ENCODE results near the gene PHF21A.

The PHF21A gene

GRCh38 chr11:45933131-45933831 lies 188.0 kb downstream of the PHF21A start:
- Histone ChIP-seq H2BK5ac (ENCODE audit: low read depth, low read length, poor library complexity, severe bottlenecking) (no peak overlapping the region), H3K4me2 (ENCODE audit: low read length, poor library complexity, severe bottlenecking) (no peak overlapping the region), H3K18ac (ENCODE audit: low read depth in 1 of 2, low read length in 2 of 2) (no peak overlapping the region), H3K79me1 (replicated peaks; ENCODE audit: low read length, poor library complexity, severe bottlenecking) (peaks cover 11% of the 10 kb centered on the region), H2BK12ac (ENCODE audit: low read length in 2 of 2) (no peak overlapping the region), H3K36me3 (ENCODE audit: control insufficient read depth in 1 of 2, insufficient read depth in 2 of 2, low read depth in 1 of 2, low read length in 2 of 2) (peaks cover 70 to 75% of the 10 kb centered on the region in 2 experiments), H2BK120ac (ENCODE audit: low read depth, low read length) (no peak overlapping the region), H3K27ac (ENCODE audit: low read length, poor library complexity, severe bottlenecking) (no peak overlapping the region), H2AK5ac (ENCODE audit: low read length, severe bottlenecking) (no peak overlapping the region), H3K9me3 (ENCODE audit: control insufficient read depth, low read length) (no peaks in the 10 kb centered on the region), H3K27me3 (ENCODE audit: control insufficient read depth in 1 of 2, insufficient read depth in 1 of 2, low read length in 2 of 2) (no peaks in the 10 kb centered on the region), H3K23ac (ENCODE audit: low read length in 2 of 2) (peak overlapping the region in 1 of 2 experiments; percentile 57), H3K4me3 (ENCODE audit: insufficient read depth in 1 of 2, low read depth in 1 of 2, low read length in 2 of 2) (peak overlapping the region in 1 of 2 experiments; percentile 23), H3K9ac (ENCODE audit: low read length) (no peak overlapping the region), H3K4ac (ENCODE audit: low read depth in 1 of 2, low read length in 2 of 2) (no peak overlapping the region), H2BK15ac (ENCODE audit: low read depth, poor library complexity, severe bottlenecking) (no peak overlapping the region), H4K91ac (ENCODE audit: low read length) (no peak overlapping the region), H3K4me1 (ENCODE audit: control insufficient read depth, insufficient read depth, low read depth, low read length) (peaks cover 4% of the 10 kb centered on the region), H2AFZ (ENCODE audit: low read depth, low read length) (no peak overlapping the region), H3K14ac (ENCODE audit: low read length in 2 of 2) (no peak overlapping the region), H4K8ac (ENCODE audit: low read length) (no peak overlapping the region)
- DNase-seq: peak; percentile 39
- WGBS: 86% methylated on average over 6 of the region's 15 CpGs

DNA sequence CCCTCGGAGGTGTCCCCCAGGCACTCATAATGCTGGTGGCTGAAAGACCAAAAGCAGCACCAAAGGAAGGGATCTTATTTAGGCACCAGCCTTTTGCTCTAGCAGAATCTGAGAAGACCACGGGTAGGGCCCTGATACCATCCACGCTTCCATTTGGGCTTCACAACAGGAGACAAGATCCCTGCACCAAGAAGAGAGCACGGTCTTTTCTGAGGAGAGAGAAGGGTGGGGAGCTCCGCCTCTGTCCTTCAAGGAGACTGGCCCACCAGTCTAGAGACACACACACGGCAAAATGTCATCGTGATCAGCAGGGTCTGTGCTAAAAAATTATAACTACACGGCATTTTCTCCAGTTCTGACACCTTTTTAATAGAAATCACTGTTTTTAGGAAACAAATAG lies 189.0 kb downstream of the PHF21A start:
- H3K36me3 ChIP-seq (ENCODE audit: control insufficient read depth in 1 of 2, insufficient read depth in 2 of 2, low read depth in 1 of 2, low read length in 2 of 2): peaks cover 61 to 80% of the 10 kb centered on the region in 2 experiments
- H2AFZ ChIP-seq (ENCODE audit: low read depth, low read length): no peak overlapping the region
- H3K4me3 ChIP-seq (ENCODE audit: insufficient read depth in 1 of 2, low read depth in 1 of 2, low read length in 2 of 2): no peak overlapping the region
- H2BK12ac ChIP-seq (ENCODE audit: low read length in 2 of 2): no peak overlapping the region
- no peak for DNase-seq
- peaks cover 11% of the 10 kb centered on the region for H3K79me1 ChIP-seq (replicated peaks; ENCODE audit: low read length, poor library complexity, severe bottlenecking)
- H3K23ac ChIP-seq (ENCODE audit: low read length in 2 of 2): no peak overlapping the region
- H3K4ac ChIP-seq (ENCODE audit: low read depth in 1 of 2, low read length in 2 of 2): no peak overlapping the region
- no peak overlapping the region for H4K8ac ChIP-seq (ENCODE audit: low read length)
- no peak overlapping the region for H3K27ac ChIP-seq (ENCODE audit: low read length, poor library complexity, severe bottlenecking)
- H3K4me1 ChIP-seq (ENCODE audit: control insufficient read depth, insufficient read depth, low read depth, low read length): peaks cover 4% of the 10 kb centered on the region
- WGBS: 99% methylated on average over 8 of the region's 8 CpGs
- no peak overlapping the region for H3K9ac ChIP-seq (ENCODE audit: low read length)
- H3K4me2 ChIP-seq (ENCODE audit: low read length, poor library complexity, severe bottlenecking): no peak overlapping the region
- no peak overlapping the region for H2BK5ac ChIP-seq (ENCODE audit: low read depth, low read length, poor library complexity, severe bottlenecking)
- H3K9me3 ChIP-seq (ENCODE audit: control insufficient read depth, low read length): no peaks in the 10 kb centered on the region
- no peak overlapping the region for H2AK5ac ChIP-seq (ENCODE audit: low read length, severe bottlenecking)
- peaks cover 0 to 3% of the 10 kb centered on the region in 2 experiments for H3K27me3 ChIP-seq (ENCODE audit: control insufficient read depth in 1 of 2, insufficient read depth in 1 of 2, low read length in 2 of 2)
- H3K14ac ChIP-seq (ENCODE audit: low read length in 2 of 2): no peak overlapping the region
- no peak overlapping the region for H3K18ac ChIP-seq (ENCODE audit: low read depth in 1 of 2, low read length in 2 of 2)
- no peak overlapping the region for H4K91ac ChIP-seq (ENCODE audit: low read length)
- H2BK120ac ChIP-seq (ENCODE audit: low read depth, low read length): no peak overlapping the region
- H2BK15ac ChIP-seq (ENCODE audit: low read depth, poor library complexity, severe bottlenecking): no peak overlapping the region

DNA sequence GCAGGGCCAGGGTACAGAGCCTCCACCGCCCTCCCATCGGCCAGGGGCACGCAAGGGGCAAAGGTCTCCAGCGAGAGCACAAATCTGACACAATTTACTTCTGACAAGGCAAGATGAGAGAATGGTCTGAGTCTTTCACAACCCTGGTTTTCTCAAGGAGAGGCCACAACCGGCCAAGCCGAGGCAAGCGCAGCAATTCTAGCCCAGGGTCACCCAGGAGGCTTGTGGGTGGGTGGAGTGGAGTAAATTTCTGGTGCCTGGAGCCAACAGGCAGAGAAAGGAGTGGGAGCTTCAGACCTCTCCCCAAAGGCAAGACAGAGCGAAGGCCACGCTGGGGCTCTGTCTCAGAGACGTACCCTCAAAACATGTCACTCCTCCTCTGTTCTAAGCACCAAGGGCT lies 189.5 kb downstream of the PHF21A start:
- Histone ChIP-seq H3K36me3 (ENCODE audit: control insufficient read depth in 1 of 2, insufficient read depth in 2 of 2, low read depth in 1 of 2, low read length in 2 of 2) (peaks cover 56 to 82% of the 10 kb centered on the region in 2 experiments), H3K9me3 (ENCODE audit: control insufficient read depth, low read length) (no peaks in the 10 kb centered on the region), H2AFZ (ENCODE audit: low read depth, low read length) (no peak overlapping the region), H3K4me2 (ENCODE audit: low read length, poor library complexity, severe bottlenecking) (no peak overlapping the region), H2BK12ac (ENCODE audit: low read length in 2 of 2) (no peak overlapping the region), H2BK120ac (ENCODE audit: low read depth, low read length) (no peak overlapping the region), H3K27ac (ENCODE audit: low read length, poor library complexity, severe bottlenecking) (no peak overlapping the region), H2BK5ac (ENCODE audit: low read depth, low read length, poor library complexity, severe bottlenecking) (no peak overlapping the region), H3K27me3 (ENCODE audit: control insufficient read depth in 1 of 2, insufficient read depth in 1 of 2, low read length in 2 of 2) (peaks cover 0 to 6% of the 10 kb centered on the region in 2 experiments), H3K4me1 (ENCODE audit: control insufficient read depth, insufficient read depth, low read depth, low read length) (peaks cover 4% of the 10 kb centered on the region), H2AK5ac (ENCODE audit: low read length, severe bottlenecking) (no peak overlapping the region), H3K79me1 (replicated peaks; ENCODE audit: low read length, poor library complexity, severe bottlenecking) (peaks cover 10% of the 10 kb centered on the region), H2BK15ac (ENCODE audit: low read depth, poor library complexity, severe bottlenecking) (no peak overlapping the region), H3K23ac (ENCODE audit: low read length in 2 of 2) (peak overlapping the region in 1 of 2 experiments; percentile 2), H3K18ac (ENCODE audit: low read depth in 1 of 2, low read length in 2 of 2) (no peak overlapping the region), H3K4ac (ENCODE audit: low read depth in 1 of 2, low read length in 2 of 2) (no peak overlapping the region), H4K8ac (ENCODE audit: low read length) (no peak overlapping the region), H3K14ac (ENCODE audit: low read length in 2 of 2) (no peak overlapping the region), H3K4me3 (ENCODE audit: insufficient read depth in 1 of 2, low read depth in 1 of 2, low read length in 2 of 2) (no peak overlapping the region), H3K9ac (ENCODE audit: low read length) (peak overlapping the region; percentile 32), H4K91ac (ENCODE audit: low read length) (no peak overlapping the region)
- no peak for DNase-seq
- 97% methylated on average over 10 of the region's 10 CpGs for WGBS

DNA sequence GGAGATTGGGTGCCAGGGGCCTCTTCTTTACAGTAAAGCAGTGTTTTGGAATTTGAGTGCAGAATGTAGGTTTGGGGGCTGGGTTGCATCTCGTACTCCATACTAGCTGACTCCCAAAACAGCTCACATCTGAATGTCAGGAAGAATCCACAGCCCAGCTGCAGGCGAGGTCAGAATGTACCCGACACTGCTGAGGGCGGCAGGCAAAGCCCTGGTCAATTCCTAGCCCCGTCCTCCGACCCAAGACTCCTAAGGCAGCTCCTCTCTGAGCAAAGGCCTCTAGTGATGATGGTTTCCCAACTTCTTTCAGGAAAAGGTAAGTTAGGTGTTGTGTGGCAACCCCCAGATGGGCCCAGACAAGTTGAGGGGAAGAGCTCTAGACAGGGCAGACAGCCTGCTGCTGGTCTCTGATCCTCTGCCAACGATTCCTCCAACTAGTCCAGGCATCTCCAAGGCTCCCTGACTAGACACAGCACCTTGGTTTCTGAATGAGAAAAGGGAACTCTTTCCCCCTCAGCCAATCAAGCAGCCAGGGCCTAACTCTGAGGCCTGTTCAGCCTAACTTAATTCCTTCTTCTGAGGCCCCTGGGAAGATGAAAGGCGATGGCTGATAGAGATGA lies 190.2 kb downstream of the PHF21A start:
- no peak for DNase-seq
- Histone ChIP-seq H3K4me2 (ENCODE audit: low read length, poor library complexity, severe bottlenecking) (no peak overlapping the region), H2BK120ac (ENCODE audit: low read depth, low read length) (no peak overlapping the region), H3K9ac (ENCODE audit: low read length) (peak overlapping the region; percentile 32), H3K27me3 (ENCODE audit: control insufficient read depth in 1 of 2, insufficient read depth in 1 of 2, low read length in 2 of 2) (peaks cover 0 to 11% of the 10 kb centered on the region in 2 experiments), H3K27ac (ENCODE audit: low read length, poor library complexity, severe bottlenecking) (no peak overlapping the region), H2BK15ac (ENCODE audit: low read depth, poor library complexity, severe bottlenecking) (no peak overlapping the region), H2AK5ac (ENCODE audit: low read length, severe bottlenecking) (no peak overlapping the region), H3K4me3 (ENCODE audit: insufficient read depth in 1 of 2, low read depth in 1 of 2, low read length in 2 of 2) (peak overlapping the region in 1 of 2 experiments; percentile 15), H3K4ac (ENCODE audit: low read depth in 1 of 2, low read length in 2 of 2) (no peak overlapping the region), H3K79me1 (replicated peaks; ENCODE audit: low read length, poor library complexity, severe bottlenecking) (peaks cover 8% of the 10 kb centered on the region), H4K8ac (ENCODE audit: low read length) (no peak overlapping the region), H4K91ac (ENCODE audit: low read length) (no peak overlapping the region), H2AFZ (ENCODE audit: low read depth, low read length) (no peak overlapping the region), H2BK12ac (ENCODE audit: low read length in 2 of 2) (no peak overlapping the region), H3K14ac (ENCODE audit: low read length in 2 of 2) (no peak overlapping the region), H3K23ac (ENCODE audit: low read length in 2 of 2) (no peak overlapping the region), H3K18ac (ENCODE audit: low read depth in 1 of 2, low read length in 2 of 2) (no peak overlapping the region), H3K9me3 (ENCODE audit: control insufficient read depth, low read length) (no peaks in the 10 kb centered on the region), H2BK5ac (ENCODE audit: low read depth, low read length, poor library complexity, severe bottlenecking) (no peak overlapping the region), H3K36me3 (ENCODE audit: control insufficient read depth in 1 of 2, insufficient read depth in 2 of 2, low read depth in 1 of 2, low read length in 2 of 2) (peaks cover 50 to 85% of the 10 kb centered on the region in 2 experiments), H3K4me1 (ENCODE audit: control insufficient read depth, insufficient read depth, low read depth, low read length) (peaks cover 4% of the 10 kb centered on the region)
- 87% methylated on average over 8 of the region's 8 CpGs for WGBS
